Liver (tissue), 9 donors: Measurements from ENCODE around the gene DNAJB14. TPM values are rescaled to one million over a fixed set of nuclear protein-coding genes. Genes with fewer than 3 reads are reported as not detected.

Experiments used
- DNase-seq: peaks from one replicate; pipeline ENCODE4 v3.0.0-alpha.2; 2017; ENCODE audit warnings: low spot score
- H3K27ac ChIP-seq, 2 donors: one replicate each; pipeline ENCODE4 v1.7.0; 2013; ENCODE audit warnings: inconsistent platforms in 2 of 2, low read length in 2 of 2, control low read depth in 1 of 2, low read depth in 1 of 2, mild to moderate bottlenecking in 1 of 2
- H3K27me3 ChIP-seq, 4 donors: one replicate each; pipeline versions ENCODE4 v1.6.1 to v1.7.0; 2013; ENCODE audit warnings: low read length in 3 of 4, inconsistent platforms in 1 of 4, mild to moderate bottlenecking in 1 of 4, moderate library complexity in 1 of 4; ENCODE audit not compliant: control insufficient read depth in 4 of 4, insufficient read depth in 4 of 4
- H3K36me3 ChIP-seq, 4 donors: one replicate each; pipeline versions ENCODE4 v1.6.1 to v1.7.0; 2013; ENCODE audit warnings: low read length in 3 of 4, mild to moderate bottlenecking in 3 of 4, low read depth in 1 of 4, moderate library complexity in 1 of 4; ENCODE audit not compliant: control insufficient read depth in 4 of 4, insufficient read depth in 3 of 4
- H3K4me1 ChIP-seq, 4 donors: one replicate each; pipeline versions ENCODE4 v1.6.1 to v1.7.0; 2013; ENCODE audit warnings: low read length in 3 of 4, mild to moderate bottlenecking in 3 of 4, moderate library complexity in 1 of 4; ENCODE audit not compliant: control insufficient read depth in 4 of 4, insufficient read depth in 4 of 4
- H3K4me3 ChIP-seq, 3 donors: one replicate each; pipeline versions ENCODE4 v1.6.1 to v1.7.0; 2013; ENCODE audit warnings: low read length in 3 of 3, control low read depth in 1 of 3, low read depth in 1 of 3, mild to moderate bottlenecking in 1 of 3
- H3K9ac ChIP-seq, 2 donors: one replicate each; pipeline ENCODE4 v1.7.0; 2013; ENCODE audit warnings: low read length in 2 of 2, mild to moderate bottlenecking in 2 of 2, moderate library complexity in 2 of 2, control low read depth in 1 of 2, low read depth in 1 of 2
- H3K9me3 ChIP-seq, 4 donors: one replicate each; pipeline versions ENCODE4 v1.6.1 to v1.7.0; 2013; ENCODE audit warnings: low read length in 3 of 4; ENCODE audit not compliant: control insufficient read depth in 4 of 4
- ATF3 ChIP-seq: IDR thresholded peaks from 2 replicates; pipeline ENCODE4 v1.6.1; 2016; ENCODE audit warnings: antibody characterized with exemption
- CTCF ChIP-seq: fragments of 150-350 bp; IDR thresholded peaks from 2 replicates; pipeline ENCODE4 v1.5.1; 2017; ENCODE audit warnings: improper control_type of control experiment, low read depth, low read length; ENCODE audit not compliant: missing input control
- FOXA1 ChIP-seq: IDR thresholded peaks from 2 replicates; pipeline ENCODE4 v1.6.1; 2016; ENCODE audit warnings: antibody characterized with exemption
- FOXA2 ChIP-seq: IDR thresholded peaks from 2 replicates; pipeline ENCODE4 v1.6.1; 2016; ENCODE audit warnings: antibody characterized with exemption
- GABPA ChIP-seq, 2 donors: IDR thresholded peaks in 1 of 2; conservative IDR thresholded peaks in 1 of 2; 2 replicates each; pipeline ENCODE4 v1.6.1; 2016; ENCODE audit warnings: antibody characterized with exemption in 2 of 2, mild to moderate bottlenecking in 1 of 2, moderate library complexity in 1 of 2
- HNF4G ChIP-seq: IDR thresholded peaks from 2 replicates; pipeline ENCODE4 v1.6.1; 2016; ENCODE audit warnings: antibody characterized with exemption
- JUND ChIP-seq, 2 donors: IDR thresholded peaks; 2 replicates each; pipeline ENCODE4 v1.6.1; 2016; ENCODE audit warnings: antibody characterized with exemption in 2 of 2
- MAX ChIP-seq: IDR thresholded peaks from 2 replicates; pipeline ENCODE4 v1.6.1; 2016; ENCODE audit warnings: antibody characterized with exemption
- REST ChIP-seq: IDR thresholded peaks from 2 replicates; pipeline ENCODE4 v1.6.1; 2016; ENCODE audit warnings: antibody characterized with exemption, mild to moderate bottlenecking
- RXRA ChIP-seq, 2 donors: IDR thresholded peaks; 2 replicates each; pipeline ENCODE4 v1.6.1; 2017 to 2018; ENCODE audit warnings: antibody characterized with exemption in 2 of 2, mild to moderate bottlenecking in 1 of 2
- WGBS: extraction: QIAGEN DNeasy Blood & Tissue Kit; methylation state at CpG from one replicate; pipeline ENCODE4 v1.1.7; 2013; 5-methylcytosine and 5-hydroxymethylcytosine counted together
- polyA plus RNA-seq, 2 donors: library from polyadenylated mRNA; stranded (reverse) in 1 of 2; unstranded in 1 of 2; fragments of 200-250 nt in 1 of 2; fragments of >200 nt in 1 of 2; fragmentation: Nextera tagmentation in 1 of 2; extraction: Ambion mirVana in 1 of 2; gene quantifications; one replicate each; pipeline versions ENCODE4 v1.2.1 to v1.2.3, GENCODE V29; 2013 to 2015
- total RNA-seq, 2 donors: library from RNA; depleted of rRNA; stranded (reverse); fragments of >200 nt; gene quantifications; one replicate each; pipeline ENCODE4 v1.2.3, GENCODE V29; 2014
- donor health status: healthy.
- donor health status: healthy.
- donor health status: healthy.
- donor health status: healthy.
- donor health status: healthy.

Gene DNAJB14
- total and polyA plus RNA-seq, 4 donors, result 8.1 to 15.1 (median 8.9) TPM

- no peaks in the 10 kb centered on the region for H3K4me1 ChIP-seq
- no peak for DNase-seq
- no peak overlapping the region for H3K4me3 ChIP-seq
- H3K9ac ChIP-seq, result no peak overlapping the region
- peaks cover 0 to 2% (median 0%) of the 10 kb centered on the region in 4 donors for H3K27me3 ChIP-seq
- no peak overlapping the region for H3K27ac ChIP-seq
- TF ChIP-seq GABPA (IDR thresholded peaks at IDR 0.05 in 1 of 2, conservative IDR thresholded peaks at IDR 0.05 in 1 of 2), result no peak
- no peaks in the 10 kb centered on the region for H3K36me3 ChIP-seq
- 44% methylated on average over 5 of the region's 5 CpGs for WGBS
- no peaks in the 10 kb centered on the region for H3K9me3 ChIP-seq
Observed at GRCh38 chr4:99861120-99861905, 85.1 kb downstream of the DNAJB14 start.

- Histone ChIP-seq H3K36me3 (no peaks in the 10 kb centered on the region), H3K9ac (no peak overlapping the region), H3K27ac (no peak overlapping the region), H3K27me3 (peaks cover 0 to 2% (median 0%) of the 10 kb centered on the region in 4 donors), H3K9me3 (no peaks in the 10 kb centered on the region), H3K4me1 (no peaks in the 10 kb centered on the region), H3K4me3 (no peak overlapping the region)
- DNase-seq, result no peak
- 72% methylated on average over 2 of the region's 2 CpGs for WGBS
- no peak for TF ChIP-seq FOXA2
- no peak for TF ChIP-seq FOXA1
- no peak for TF ChIP-seq CTCF
- no peak for TF ChIP-seq JUND (IDR thresholded peaks at IDR 0.05)
- no peak for TF ChIP-seq RXRA (IDR thresholded peaks at IDR 0.05)
Observed at GRCh38 chr4:99860521-99860920, 85.9 kb downstream of the DNAJB14 start.

- no peak overlapping the region for H3K27ac ChIP-seq
- no peak overlapping the region for H3K4me3 ChIP-seq
- no peaks in the 10 kb centered on the region for H3K9me3 ChIP-seq
- WGBS, result 84% methylated on average over 2 of the region's 2 CpGs
- H3K27me3 ChIP-seq, result peaks cover 0 to 2% (median 0%) of the 10 kb centered on the region in 4 donors
- TF ChIP-seq CTCF (no peak), RXRA (IDR thresholded peaks at IDR 0.05) (no peak), REST (no peak), MAX (no peak), FOXA2 (no peak), FOXA1 (no peak), JUND (IDR thresholded peaks at IDR 0.05) (no peak), HNF4G (no peak), ATF3 (no peak)
- no peaks in the 10 kb centered on the region for H3K4me1 ChIP-seq
- no peak for DNase-seq
- no peaks in the 10 kb centered on the region for H3K36me3 ChIP-seq
- H3K9ac ChIP-seq, result no peak overlapping the region
Observed at GRCh38 chr4:99859618-99860017, 86.8 kb downstream of the DNAJB14 start.
